Ovary (tissue), 9 donors: ENCODE data around the gene RTCB. TPM values are rescaled to one million over a fixed set of nuclear protein-coding genes. Genes with fewer than 3 reads are reported as not detected.

Experiments used
- DNase-seq, 5 donors: peaks; one replicate each; pipeline ENCODE4 v3.0.0-alpha.2; 2019 to 2020
- H3K27ac ChIP-seq, 2 donors: fragments of 200-600 bp; one replicate each; pipeline versions ENCODE4 v1.5.1 to v1.8.0; 2019 to 2022
- H3K27me3 ChIP-seq: fragments of 200-600 bp; one replicate; pipeline ENCODE4 v1.8.0; 2022
- H3K36me3 ChIP-seq: fragments of 200-600 bp; sonication (generic); one replicate; pipeline ENCODE4 v1.5.1; 2019
- H3K4me1 ChIP-seq: one replicate; pipeline ENCODE4 v1.8.1; 2013; ENCODE audit warnings: mild to moderate bottlenecking, moderate library complexity; ENCODE audit not compliant: insufficient read depth
- H3K4me3 ChIP-seq: fragments of 200-600 bp; sonication (generic); one replicate; pipeline ENCODE4 v1.5.1; 2017
- H3K9me3 ChIP-seq, 2 donors: fragments of 200-600 bp in 1 of 2; sonication (generic) in 1 of 2; one replicate each; pipeline versions ENCODE4 v1.5.1 to v1.8.1; 2013 to 2019; ENCODE audit warnings: mild to moderate bottlenecking in 1 of 2, moderate library complexity in 1 of 2
- CTCF ChIP-seq, 3 donors: fragments of 450-650 bp in 2 of 3; fragments of 200-600 bp in 1 of 3; IDR thresholded peaks; one replicate each; pipeline versions ENCODE4 v1.5.1 to v1.8.0; 2016 to 2022; ENCODE audit warnings: antibody characterized with exemption in 3 of 3, mild to moderate bottlenecking in 1 of 3
- EP300 ChIP-seq: sonication (generic); formaldehyde crosslinking; IDR thresholded peaks from one replicate; pipeline ENCODE4 v1.6.1; 2017; ENCODE audit warnings: antibody characterized with exemption
- POLR2A ChIP-seq: fragments of 450-650 bp; IDR thresholded peaks from one replicate; pipeline ENCODE4 v1.6.1; 2017; ENCODE audit warnings: antibody characterized with exemption, mild to moderate bottlenecking, moderate library complexity
- WGBS, 3 donors: extraction: QIAGEN DNeasy Blood & Tissue Kit in 1 of 3; methylation state at CpG; one replicate each; pipeline versions ENCODE4 v1.1.5 to v1.1.7; 2013 to 2017; 5-methylcytosine and 5-hydroxymethylcytosine counted together
- intact Hi-C, 4 donors: fragments of 100-400 bp; cut with DNase I; formaldehyde crosslinking; loops; one replicate each; pipeline versions ENCODE4 v1.11.0 to v1.15.1; 2022 to 2023
- polyA plus RNA-seq, 2 donors: library from polyadenylated mRNA; stranded (reverse); fragments of 200-250 nt in 1 of 2; fragments of 350-450 nt in 1 of 2; fragmentation: Illumina TruSeq in 1 of 2; extraction: RNeasy Lipid Tissue Mini Kit (QIAGEN cat#74804) in 1 of 2; gene quantifications; one replicate each; pipeline ENCODE4 v1.2.3, GENCODE V29; 2013 to 2014
- total RNA-seq, 7 donors: library from RNA; depleted of rRNA in 2 of 7; stranded (reverse); fragments of >200 nt in 2 of 7; fragmentation: NEBNext Ultra II Directional in 3 of 7; extraction: Animal tissue kit (Norgen Biotek cat#: 25700) in 3 of 7; gene quantifications; one replicate each; pipeline versions ENCODE4 v1.1.0 to v1.2.4, GENCODE V29; 2016 to 2023
- donor health status: DM: no; HTN: no; CAD: no; lungs with moderate emphysema.
- donor health status: DM: no; HTN: no; CAD: no.
- donor health status: Bipolar disorder and iron deficiency.
- donor health status: DM: yes; HTN: yes; CAD: no.
- donor health status: DM: no; HTN: no; CAD: no.
- donor health status: DM: yes; HTN: yes; CAD: no.

Gene RTCB
- total and polyA plus RNA-seq, 9 donors: 42.9 to 92.6 (median 63.6) TPM

- intact Hi-C loops: loop anchor here in 1 of 4 donors (10.0 kb wide), 1 partner anchor 396 kb away; no protein-coding TSS in a partner anchor
- WGBS, 3 donors: 68 to 82% (median 72%) methylated on average over 5 of the region's 5 CpGs
Measured at GRCh38 chr22:32380991-32381390, 31.1 kb downstream of the RTCB start.

DNA sequence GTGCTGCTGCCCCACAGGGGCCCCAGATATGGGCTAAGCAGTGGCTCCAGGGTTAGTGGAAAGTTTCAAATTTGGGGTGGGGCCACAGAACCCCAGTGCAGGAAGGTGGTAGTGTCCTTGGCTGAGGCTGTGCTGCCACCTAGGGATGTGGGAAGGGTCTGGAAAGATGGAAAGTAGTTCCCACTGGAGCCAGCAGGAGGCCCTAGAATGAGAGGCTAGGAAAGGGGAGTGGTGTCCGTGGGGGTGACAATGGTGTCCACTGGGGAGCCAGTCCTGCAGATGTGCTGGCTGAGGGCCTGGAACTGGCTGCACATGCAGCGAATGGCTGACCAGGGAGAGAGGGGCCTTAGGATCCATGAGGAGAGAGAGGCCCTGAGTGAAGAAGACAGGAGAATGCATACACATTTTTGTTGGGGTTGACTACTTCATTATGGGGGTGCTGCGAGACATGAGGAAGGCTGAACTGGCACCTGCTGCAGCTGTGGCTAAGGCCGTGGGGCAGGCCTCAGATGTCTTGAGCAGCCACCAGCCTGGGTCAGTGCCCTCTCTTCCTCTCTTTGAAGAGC lies 33.3 kb downstream of the RTCB start:
- H3K36me3 ChIP-seq: no peaks in the 10 kb centered on the region
- no peaks in the 10 kb centered on the region for H3K27me3 ChIP-seq
- 48 to 60% (median 57%) methylated on average over 3 to 4 of the region's 4 CpGs for WGBS, 3 donors
- TF ChIP-seq POLR2A (no peak), CTCF (IDR thresholded peaks at IDR 0.05) (no peak), EP300 (no peak)
- intact Hi-C loops: no loop called here
- H3K4me3 ChIP-seq: no peak overlapping the region
- no peak for DNase-seq
- H3K4me1 ChIP-seq: no peaks in the 10 kb centered on the region
- no peak overlapping the region for H3K27ac ChIP-seq
- no peaks in the 10 kb centered on the region for H3K9me3 ChIP-seq

More at GRCh38 chr22:32380991-32381390, 31.1 kb downstream of the RTCB start:
- Histone ChIP-seq H3K27me3 (no peaks in the 10 kb centered on the region), H3K9me3 (no peaks in the 10 kb centered on the region), H3K27ac (no peak overlapping the region), H3K4me3 (no peak overlapping the region), H3K4me1 (no peaks in the 10 kb centered on the region), H3K36me3 (no peaks in the 10 kb centered on the region)
- DNase-seq: no peak
- no peak for TF ChIP-seq POLR2A
- TF ChIP-seq EP300: no peak
- TF ChIP-seq CTCF (IDR thresholded peaks at IDR 0.05): no peak

DNA sequence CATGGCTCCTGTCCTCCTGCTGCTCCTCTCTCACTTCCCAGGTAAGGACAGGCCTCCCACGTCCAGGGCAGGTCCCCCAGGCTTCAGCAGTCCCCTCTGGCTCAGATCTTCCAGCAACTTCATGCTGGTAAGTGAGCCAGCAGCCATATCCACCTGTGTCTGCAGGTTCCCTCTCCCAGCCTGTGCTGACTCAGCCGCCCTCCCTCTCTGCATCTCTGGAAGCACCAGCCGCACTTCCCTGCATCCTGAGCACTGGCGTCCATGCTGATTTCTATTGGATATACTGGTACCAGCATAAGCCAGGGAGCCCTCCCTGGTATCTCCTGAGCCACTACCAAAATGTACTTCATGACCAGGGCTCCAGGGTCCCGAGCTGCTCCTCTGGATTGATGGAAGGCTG lies 35.4 kb downstream of the RTCB start:
- intact Hi-C loops: no loop called here
- H3K27me3 ChIP-seq: no peaks in the 10 kb centered on the region
- no peak overlapping the region for H3K4me3 ChIP-seq
- H3K4me1 ChIP-seq: no peaks in the 10 kb centered on the region
- 65 to 70% (median 69%) methylated on average over 5 of the region's 5 CpGs for WGBS, 3 donors
- no peaks in the 10 kb centered on the region for H3K36me3 ChIP-seq
- no peak overlapping the region for H3K27ac ChIP-seq
- DNase-seq: no peak
- H3K9me3 ChIP-seq: no peaks in the 10 kb centered on the region
- no peak for TF ChIP-seq EP300
- no peak for TF ChIP-seq POLR2A

DNA sequence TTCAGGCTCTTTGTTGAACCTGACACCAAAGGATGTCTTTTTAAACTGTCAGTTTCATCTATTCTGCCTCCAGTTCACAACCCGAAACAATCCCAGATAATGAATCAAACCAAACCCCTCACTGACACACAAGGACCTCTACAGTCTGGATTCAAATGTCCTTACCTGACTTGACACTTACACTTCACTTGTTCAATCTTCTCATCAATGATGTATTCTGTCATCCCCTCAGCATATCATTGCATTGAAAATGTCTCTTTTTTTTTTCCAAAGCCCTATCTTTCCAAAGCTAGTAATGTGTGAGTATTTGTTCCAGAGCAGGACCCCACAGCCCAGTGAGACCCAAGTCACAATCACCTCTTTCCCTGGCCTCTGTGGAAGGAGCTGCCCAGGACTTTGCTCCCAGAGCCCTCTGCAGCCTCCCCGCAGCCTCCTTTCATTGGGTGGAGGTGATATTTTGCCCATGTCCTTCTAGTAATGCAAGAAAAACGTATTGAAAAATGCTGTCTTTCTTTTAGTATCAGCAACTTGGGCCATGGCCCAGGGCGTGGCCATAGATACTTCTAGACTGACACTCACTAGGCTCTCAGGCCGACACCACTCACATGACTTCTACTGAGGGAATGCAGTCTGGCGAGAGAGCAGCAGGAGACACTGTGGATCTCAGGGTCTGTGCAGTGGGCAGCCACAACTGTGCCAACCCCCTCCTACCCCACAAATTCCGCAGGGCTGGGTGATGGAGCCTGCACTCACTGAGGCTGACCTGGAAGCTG lies 36.2 kb downstream of the RTCB start:
- intact Hi-C loops: no loop called here
- Histone ChIP-seq H3K9me3 (no peaks in the 10 kb centered on the region), H3K27ac (no peak overlapping the region), H3K27me3 (no peaks in the 10 kb centered on the region), H3K4me3 (no peak overlapping the region), H3K36me3 (no peaks in the 10 kb centered on the region), H3K4me1 (no peaks in the 10 kb centered on the region)
- 85 to 88% (median 86%) methylated on average over 7 of the region's 7 CpGs for WGBS, 3 donors
- no peak for TF ChIP-seq EP300
- no peak for TF ChIP-seq POLR2A
- TF ChIP-seq CTCF (IDR thresholded peaks at IDR 0.05): no peak
- no peak for DNase-seq

- 64 to 86% (median 70%) methylated on average over 5 of the region's 5 CpGs for WGBS, 3 donors
- Histone ChIP-seq H3K27ac (no peak overlapping the region), H3K4me1 (no peaks in the 10 kb centered on the region), H3K4me3 (no peak overlapping the region), H3K36me3 (no peaks in the 10 kb centered on the region), H3K27me3 (no peaks in the 10 kb centered on the region), H3K9me3 (no peaks in the 10 kb centered on the region)
- intact Hi-C loops: no loop called here
- DNase-seq: no peak
- TF ChIP-seq EP300 (no peak), CTCF (IDR thresholded peaks at IDR 0.05) (no peak), POLR2A (no peak)
Measured at GRCh38 chr22:32364210-32364609, 47.8 kb downstream of the RTCB start.
